ENCODE results near the gene LPP. TPM values are rescaled to one million over a fixed set of nuclear protein-coding genes. Genes with fewer than 3 reads are reported as not detected.

The LPP gene
- total and polyA plus RNA-seq, 10 of the 15 experiments (the other 5 are each of a cell fraction or from before 2014, with no cell fraction given): under 0.01 to 0.62 (median 0.03) TPM

- FAIRE-seq: no peak
- Histone ChIP-seq H3K9ac (ENCODE audit: control insufficient read depth, insufficient read depth, low read length) (no peak overlapping the region), H3K79me2 (ENCODE audit: control insufficient read depth, insufficient read depth, low read length) (no peaks in the 10 kb centered on the region), H3K4me3 (no peak overlapping the region), H3K4me2 (ENCODE audit: control insufficient read depth, insufficient read depth) (no peak overlapping the region), H3K9me3 (replicated peaks; ENCODE audit: control insufficient read depth, insufficient read depth, low read length) (no peaks in the 10 kb centered on the region), H3K27me3 (replicated peaks in 1 of 2; ENCODE audit: control insufficient read depth in 2 of 2, insufficient read depth in 2 of 2, low read length in 1 of 2) (no peaks in the 10 kb centered on the region; a peak in 2 of 4 replicates), H4K20me1 (ENCODE audit: control insufficient read depth, insufficient read depth) (no peaks in the 10 kb centered on the region), H2AFZ (ENCODE audit: control insufficient read depth, low read depth, low read length) (no peak overlapping the region), H3K27ac (ENCODE audit: control insufficient read depth, insufficient read depth) (no peak overlapping the region), H3K4me1 (ENCODE audit: control insufficient read depth, insufficient read depth, low read length) (no peaks in the 10 kb centered on the region), H3K36me3 (ENCODE audit: control insufficient read depth in 2 of 2, insufficient read depth in 2 of 2, low read length in 1 of 2) (no peaks in the 10 kb centered on the region)
- 0% methylated on average over 1 of the region's 1 CpG for WGBS (ENCODE audit: insufficient coverage, insufficient replicate concordance, low lambda C conversion rate, missing lambda C conversion rate)
- ATAC-seq: no peak
- in situ Hi-C loops (cut with MboI): no loop called here
- DNase-seq (ENCODE audit: low read depth, low spot score): no peak
- SMC1A ChIA-PET (ENCODE audit: uncharacterized antibody, unreplicated experiment): no interaction called here
- RAD21 ChIA-PET (ENCODE audit: unreplicated experiment): no interaction called here
- POLR2A ChIA-PET: interaction anchor here (0.7 kb wide), 1 partner anchor 51 kb away, joined by 4 read pairs; no protein-coding TSS in a partner anchor
- CTCF ChIA-PET: no interaction called here
- BruUV-seq (replicated peaks): no TSS peak
- intact Hi-C loops (cut with micrococcal nuclease; ENCODE audit: unreplicated experiment): no loop called here
- TF ChIP-seq IKZF1 (conservative IDR thresholded peaks at IDR 0.05) (no peak), E2F8 (IDR thresholded peaks at IDR 0.05; ENCODE audit: low read depth, partially characterized antibody) (no peak), KAT2A (conservative IDR thresholded peaks at IDR 0.05; ENCODE audit: control insufficient read depth, low read depth, low read length) (no peak), RB1 (IDR thresholded peaks at IDR 0.05; ENCODE audit: borderline replicate concordance) (no peak), CHD1 (IDR thresholded peaks at IDR 0.05; ENCODE audit: low read depth, low read length) (no peak), CREM (IDR thresholded peaks at IDR 0.05; ENCODE audit: low read depth) (no peak), STAT3 (IDR thresholded peaks at IDR 0.05; ENCODE audit: low read depth, low read length) (no peak), NFYA (IDR thresholded peaks at IDR 0.05; ENCODE audit: borderline replicate concordance, low read depth, low read length) (no peak), WRNIP1 (IDR thresholded peaks at IDR 0.05; ENCODE audit: borderline replicate concordance, low read depth, low read length) (no peak), SUZ12 (IDR thresholded peaks at IDR 0.05; ENCODE audit: unreplicated experiment) (no peak), CEBPZ (IDR thresholded peaks at IDR 0.05; ENCODE audit: low read depth, low read length) (no peak), PBX3 (IDR thresholded peaks at IDR 0.05; ENCODE audit: insufficient replicate concordance, low read depth, low read length) (no peak), ZNF622 (IDR thresholded peaks at IDR 0.05) (no peak), TCF12 (IDR thresholded peaks at IDR 0.05; ENCODE audit: low read depth, low read length) (no peak), CHD2 (IDR thresholded peaks at IDR 0.05; ENCODE audit: borderline replicate concordance, low read depth, low read length) (no peak)
Measured at GRCh38 chr3:188658606-188659005, 504.6 kb downstream of the LPP start.

Measured in GM12878 (cell line).